GM12891 (cell line): ENCODE results near the gene ARPC4.

Experiments
- POLR2A ChIP-seq: IDR thresholded peaks from 2 replicates; pipeline ENCODE4 v1.6.1; 2011; ENCODE audit warnings: low read depth, low read length, control low read depth
- POLR2AphosphoS5 ChIP-seq: IDR thresholded peaks from 2 replicates; pipeline ENCODE4 v1.6.1; 2011; ENCODE audit warnings: low read depth, low read length, control low read depth
- SPI1 ChIP-seq: IDR thresholded peaks from 2 replicates; pipeline ENCODE4 v1.6.1; 2011; ENCODE audit warnings: low read depth, low read length, control low read depth
- TAF1 ChIP-seq: IDR thresholded peaks from 2 replicates; pipeline ENCODE4 v1.6.1; 2011; ENCODE audit warnings: low read depth, low read length, control low read depth

DNA sequence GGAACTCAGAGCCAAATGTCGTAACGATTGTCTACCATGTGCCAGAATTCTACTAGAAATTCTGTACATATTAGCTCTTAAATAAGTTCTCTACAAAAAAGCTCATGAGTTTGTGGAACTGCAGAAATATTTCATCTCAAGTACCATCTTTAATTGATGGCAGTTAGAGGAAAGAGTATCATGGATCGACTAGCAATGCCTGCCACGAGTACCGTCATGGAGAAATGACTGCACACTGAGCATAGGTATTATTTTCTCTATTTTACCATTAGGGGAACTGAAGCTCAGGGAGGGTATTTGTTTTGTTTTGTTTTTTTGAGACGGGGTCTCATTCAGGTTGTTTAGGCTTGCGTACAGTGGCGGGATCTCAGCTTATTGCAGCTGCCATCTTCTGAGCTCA lies 48.1 kb downstream of the ARPC4 start:
- TF ChIP-seq POLR2AphosphoS5 (no peak), TAF1 (no peak), POLR2A (no peak), SPI1 (no peak)
